Measurements from ENCODE around the gene KLF15. TPM values are rescaled to one million over a fixed set of nuclear protein-coding genes. Genes with fewer than 3 reads are reported as not detected.
"Not testable (repeated sequence)": the region's sequence is repeated elsewhere in the genome, so short reads cannot be mapped to it uniquely, and the experiment has no call there.

KLF15 gene
- total and polyA plus RNA-seq, 2 experiments from 2014 or later, result 1.8 to 16.7 TPM

DNA sequence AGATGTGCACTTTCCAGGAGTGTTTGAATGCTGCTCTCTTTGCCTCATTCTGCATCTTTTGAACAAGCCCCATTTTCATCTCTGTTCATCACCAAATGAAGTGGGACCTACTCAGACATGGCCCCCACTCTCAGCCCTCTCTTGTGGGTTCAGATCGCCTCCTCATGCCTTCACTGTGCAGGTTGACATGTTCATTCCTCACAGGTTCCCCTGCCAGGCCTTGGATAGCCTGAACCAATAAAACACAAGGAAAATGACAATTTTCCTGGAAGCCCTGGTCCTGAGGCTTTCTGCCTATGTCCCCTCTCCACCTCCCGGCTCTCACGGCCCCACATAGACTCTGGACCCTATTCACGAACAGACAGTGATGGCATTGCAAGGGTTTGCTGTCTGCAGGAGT lies 17.7 kb downstream of the KLF15 start:
- Histone ChIP-seq H3K9me2 (replicated peaks; ENCODE audit: insufficient read depth) (no peaks in the 10 kb centered on the region), H3K27me3 (no peaks in the 10 kb centered on the region), H3K4me1 (ENCODE audit: insufficient read depth) (peaks cover 2% of the 10 kb centered on the region), H3K4me3 (no peak overlapping the region), H3K36me3 (replicated peaks; ENCODE audit: insufficient read depth, low read depth) (no peaks in the 10 kb centered on the region), H4K20me1 (ENCODE audit: insufficient read depth, poor library complexity, severe bottlenecking) (no peaks in the 10 kb centered on the region), H3K9me3 (ENCODE audit: low read depth) (no peaks in the 10 kb centered on the region), H2AFZ (no peak overlapping the region), H3K4me2 (no peak overlapping the region), H3K79me2 (no peaks in the 10 kb centered on the region), H3K27ac (no peak overlapping the region)
- TF ChIP-seq EZH2 (IDR thresholded peaks at IDR 0.05; ENCODE audit: borderline replicate concordance), result no peak
- TF ChIP-seq EZH2phosphoT487 (IDR thresholded peaks at IDR 0.05; ENCODE audit: low read depth, severe bottlenecking, unreplicated experiment), result no peak
- TF ChIP-seq, protein P1, sequence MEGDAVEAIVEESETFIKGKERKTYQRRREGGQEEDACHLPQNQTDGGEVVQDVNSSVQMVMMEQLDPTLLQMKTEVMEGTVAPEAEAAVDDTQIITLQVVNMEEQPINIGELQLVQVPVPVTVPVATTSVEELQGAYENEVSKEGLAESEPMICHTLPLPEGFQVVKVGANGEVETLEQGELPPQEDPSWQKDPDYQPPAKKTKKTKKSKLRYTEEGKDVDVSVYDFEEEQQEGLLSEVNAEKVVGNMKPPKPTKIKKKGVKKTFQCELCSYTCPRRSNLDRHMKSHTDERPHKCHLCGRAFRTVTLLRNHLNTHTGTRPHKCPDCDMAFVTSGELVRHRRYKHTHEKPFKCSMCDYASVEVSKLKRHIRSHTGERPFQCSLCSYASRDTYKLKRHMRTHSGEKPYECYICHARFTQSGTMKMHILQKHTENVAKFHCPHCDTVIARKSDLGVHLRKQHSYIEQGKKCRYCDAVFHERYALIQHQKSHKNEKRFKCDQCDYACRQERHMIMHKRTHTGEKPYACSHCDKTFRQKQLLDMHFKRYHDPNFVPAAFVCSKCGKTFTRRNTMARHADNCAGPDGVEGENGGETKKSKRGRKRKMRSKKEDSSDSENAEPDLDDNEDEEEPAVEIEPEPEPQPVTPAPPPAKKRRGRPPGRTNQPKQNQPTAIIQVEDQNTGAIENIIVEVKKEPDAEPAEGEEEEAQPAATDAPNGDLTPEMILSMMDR (IDR thresholded peaks at IDR 0.05; ENCODE audit: poor library complexity), result no peak
- DNase-seq (ENCODE audit: low spot score), result no peak
- WGBS (ENCODE audit: low lambda C conversion rate, missing lambda C conversion rate), result 86% methylated on average over 4 of the region's 4 CpGs

DNA sequence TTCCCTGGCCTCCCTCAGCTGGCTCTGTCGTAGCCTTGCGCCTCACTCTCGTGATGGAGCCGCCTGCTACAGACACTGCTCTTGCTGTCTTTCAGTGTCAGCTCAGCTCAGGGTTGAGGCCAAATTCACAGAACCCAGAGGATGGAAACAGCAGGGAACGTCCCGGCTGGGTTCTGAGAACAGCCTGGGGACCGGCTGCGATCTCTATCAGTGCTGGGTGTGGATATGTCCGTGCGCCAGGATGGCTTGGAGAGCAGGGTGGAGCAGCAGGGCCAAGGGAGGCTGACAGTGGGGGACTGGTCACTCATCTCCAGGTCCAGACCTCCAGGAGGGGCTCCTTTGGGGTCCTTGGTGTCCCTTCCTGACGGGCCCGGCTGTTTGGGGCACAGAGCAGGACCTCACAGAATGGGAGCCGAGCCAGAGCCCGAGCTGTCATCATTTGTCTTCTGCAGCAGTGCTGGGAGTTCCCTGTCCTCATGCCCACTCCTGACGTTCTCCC lies 18.4 kb downstream of the KLF15 start:
- Histone ChIP-seq H3K36me3 (replicated peaks; ENCODE audit: insufficient read depth, low read depth) (no peaks in the 10 kb centered on the region), H3K27me3 (no peaks in the 10 kb centered on the region), H2AFZ (no peak overlapping the region), H3K4me2 (no peak overlapping the region), H3K9me3 (ENCODE audit: low read depth) (no peaks in the 10 kb centered on the region), H3K4me3 (no peak overlapping the region), H4K20me1 (ENCODE audit: insufficient read depth, poor library complexity, severe bottlenecking) (no peaks in the 10 kb centered on the region), H3K4me1 (ENCODE audit: insufficient read depth) (peaks cover 2% of the 10 kb centered on the region), H3K9me2 (replicated peaks; ENCODE audit: insufficient read depth) (no peaks in the 10 kb centered on the region), H3K27ac (no peak overlapping the region), H3K79me2 (no peaks in the 10 kb centered on the region)
- no peak for TF ChIP-seq EZH2 (IDR thresholded peaks at IDR 0.05; ENCODE audit: borderline replicate concordance)
- no peak for TF ChIP-seq EZH2phosphoT487 (IDR thresholded peaks at IDR 0.05; ENCODE audit: low read depth, severe bottlenecking, unreplicated experiment)
- TF ChIP-seq, protein P1 (IDR thresholded peaks at IDR 0.05; ENCODE audit: poor library complexity), result no peak
- no peak for DNase-seq (ENCODE audit: low spot score)
- WGBS (ENCODE audit: low lambda C conversion rate, missing lambda C conversion rate), result 72% methylated on average over 15 of the region's 15 CpGs

DNA sequence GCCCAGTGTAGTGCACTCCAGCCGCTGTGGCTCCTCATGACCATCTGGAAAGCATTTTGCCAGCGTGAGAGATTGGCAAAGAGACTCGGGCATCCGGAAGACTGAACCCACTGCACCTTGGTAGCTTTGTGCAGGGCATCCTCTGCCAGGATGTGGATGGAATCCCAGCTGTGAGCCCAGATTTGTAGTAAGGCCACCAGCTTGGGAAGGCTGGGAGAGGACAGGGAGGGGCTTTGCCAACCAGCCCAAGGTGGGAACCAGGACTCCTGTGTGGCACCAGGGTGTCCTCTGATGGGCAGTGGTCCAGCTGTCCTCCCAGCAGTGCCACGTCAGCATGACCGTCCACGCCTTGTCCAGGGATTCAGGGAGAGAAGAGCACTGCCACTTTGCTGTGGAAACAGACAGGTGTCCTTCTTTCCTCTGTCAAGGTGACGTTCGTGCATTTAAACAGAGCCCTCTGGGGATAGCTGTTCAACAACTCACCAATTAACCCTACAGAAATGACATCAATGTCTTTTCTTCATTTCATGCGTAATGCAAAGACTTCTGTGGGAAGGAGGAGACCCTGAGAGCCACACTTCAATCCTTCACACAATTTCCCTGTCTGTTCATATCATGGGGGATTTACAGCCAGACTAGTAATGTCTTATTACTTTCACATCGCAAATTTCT lies 19.1 kb downstream of the KLF15 start:
- DNase-seq (ENCODE audit: low spot score), result no peak

DNA sequence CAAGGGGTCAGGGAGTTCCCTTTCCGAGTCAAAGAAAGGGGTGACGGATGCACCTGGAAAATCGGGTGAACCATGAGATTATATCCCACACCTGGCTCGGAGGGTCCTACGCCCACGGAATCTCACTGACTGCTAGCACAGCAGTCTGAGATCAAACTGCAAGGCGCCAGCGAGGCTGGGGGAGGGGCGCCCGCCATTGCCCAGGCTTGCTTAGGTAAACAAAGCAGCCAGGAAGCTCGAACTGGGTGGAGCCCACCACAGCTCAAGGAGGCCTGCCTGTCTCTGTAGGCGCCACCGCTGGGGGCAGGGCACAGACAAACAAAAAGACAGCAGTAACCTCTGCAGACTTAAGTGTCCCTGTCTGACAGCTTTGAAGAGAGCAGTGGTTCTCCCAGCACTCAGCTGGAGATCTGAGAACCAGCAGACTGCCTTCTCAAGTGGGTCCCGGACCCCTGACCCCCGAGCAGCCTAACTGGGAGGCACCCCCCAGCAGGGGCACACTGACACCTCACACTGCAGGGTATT lies 25.3 kb downstream of the KLF15 start:
- H3K27me3 ChIP-seq; H3K79me2 ChIP-seq; DNase-seq (ENCODE audit: low spot score); H2AFZ ChIP-seq; H4K20me1 ChIP-seq (ENCODE audit: insufficient read depth, poor library complexity, severe bottlenecking); H3K4me2 ChIP-seq; H3K27ac ChIP-seq; H3K9me2 ChIP-seq (replicated peaks; ENCODE audit: insufficient read depth); H3K36me3 ChIP-seq (replicated peaks; ENCODE audit: insufficient read depth, low read depth); H3K9me3 ChIP-seq (ENCODE audit: low read depth); H3K4me3 ChIP-seq; H3K4me1 ChIP-seq (ENCODE audit: insufficient read depth): not testable (repeated sequence)
- 42% methylated on average over 15 of the region's 15 CpGs for WGBS (ENCODE audit: low lambda C conversion rate, missing lambda C conversion rate)

More for the DNA sequence above, 19.1 kb downstream of the KLF15 start:
- TF ChIP-seq EZH2phosphoT487 (IDR thresholded peaks at IDR 0.05; ENCODE audit: low read depth, severe bottlenecking, unreplicated experiment), result no peak
- TF ChIP-seq, protein P1 (IDR thresholded peaks at IDR 0.05; ENCODE audit: poor library complexity), result no peak
- no peak for TF ChIP-seq EZH2 (IDR thresholded peaks at IDR 0.05; ENCODE audit: borderline replicate concordance)
- no peaks in the 10 kb centered on the region for H3K27me3 ChIP-seq
- no peak overlapping the region for H2AFZ ChIP-seq
- 85% methylated on average over 11 of the region's 11 CpGs for WGBS (ENCODE audit: low lambda C conversion rate, missing lambda C conversion rate)
- H3K27ac ChIP-seq, result no peak overlapping the region
- no peaks in the 10 kb centered on the region for H3K79me2 ChIP-seq
- no peak overlapping the region for H3K4me2 ChIP-seq
- no peaks in the 10 kb centered on the region for H3K4me1 ChIP-seq (ENCODE audit: insufficient read depth)
- H3K4me3 ChIP-seq, result no peak overlapping the region
- no peaks in the 10 kb centered on the region for H3K9me2 ChIP-seq (replicated peaks; ENCODE audit: insufficient read depth)
- H4K20me1 ChIP-seq (ENCODE audit: insufficient read depth, poor library complexity, severe bottlenecking), result no peaks in the 10 kb centered on the region
- no peaks in the 10 kb centered on the region for H3K36me3 ChIP-seq (replicated peaks; ENCODE audit: insufficient read depth, low read depth)
- no peaks in the 10 kb centered on the region for H3K9me3 ChIP-seq (ENCODE audit: low read depth)

All from hepatocyte (in vitro differentiated cells).